Neuronal stem cell (in vitro differentiated cells): ENCODE data around the gene ZNF280A.

ENCODE experiments used
- DNase-seq: peaks from one replicate; pipeline ENCODE4 v3.0.0-alpha.2; 2013; ENCODE audit warnings: low spot score
- H2AFZ ChIP-seq: one replicate; pipeline ENCODE4 v1.6.1; 2013; ENCODE audit warnings: mild to moderate bottlenecking, low read length, inconsistent platforms
- H2AK5ac ChIP-seq: 2 replicates; pipeline ENCODE4 v1.6.1; 2013; ENCODE audit warnings: low read depth, mild to moderate bottlenecking, inconsistent platforms, low read length, moderate library complexity, mixed read lengths
- H2BK120ac ChIP-seq: 2 replicates; pipeline ENCODE4 v1.6.1; 2013; ENCODE audit warnings: low read depth, mild to moderate bottlenecking, inconsistent platforms, low read length, moderate library complexity, mixed read lengths
- H2BK12ac ChIP-seq: one replicate; pipeline ENCODE4 v1.6.1; 2013; ENCODE audit warnings: low read length, inconsistent platforms
- H2BK15ac ChIP-seq: 2 replicates; pipeline ENCODE4 v1.6.1; 2013; ENCODE audit warnings: mild to moderate bottlenecking, low read length, inconsistent platforms, mixed read lengths
- H2BK5ac ChIP-seq: one replicate; pipeline ENCODE4 v1.6.1; 2013; ENCODE audit warnings: inconsistent platforms, mild to moderate bottlenecking, low read length, moderate library complexity
- H3K14ac ChIP-seq: one replicate; pipeline ENCODE4 v1.6.1; 2013; ENCODE audit warnings: low read length, inconsistent platforms
- H3K18ac ChIP-seq: 2 replicates; pipeline ENCODE4 v1.6.1; 2013; ENCODE audit warnings: low read length, inconsistent platforms
- H3K23ac ChIP-seq: 2 replicates; pipeline ENCODE4 v1.6.1; 2013; ENCODE audit warnings: low read depth, mild to moderate bottlenecking, mixed read lengths, low read length, inconsistent platforms; ENCODE audit not compliant: poor library complexity
- H3K27ac ChIP-seq: replicated peaks from 3 replicates; pipeline ENCODE4 v1.5.1; 2013; ENCODE audit warnings: low read length, inconsistent platforms
- H3K27me3 ChIP-seq, 3 experiments: 2 replicates each; pipeline ENCODE4 v1.6.1; 2013; ENCODE audit warnings: low read length in 3 of 3, mild to moderate bottlenecking in 2 of 3, inconsistent platforms in 1 of 3, low read depth in 1 of 3, mixed read lengths in 1 of 3, moderate library complexity in 1 of 3; ENCODE audit not compliant: control insufficient read depth in 3 of 3, insufficient read depth in 3 of 3
- H3K36me3 ChIP-seq, 2 donors: replicated peaks in 1 of 2; 2 replicates each; pipeline ENCODE4 v1.6.1; 2013; ENCODE audit warnings: low read length in 2 of 2; ENCODE audit not compliant: control insufficient read depth in 2 of 2, insufficient read depth in 2 of 2
- H3K4ac ChIP-seq: 2 replicates; pipeline ENCODE4 v1.6.1; 2013; ENCODE audit warnings: inconsistent platforms, mild to moderate bottlenecking, low read length, moderate library complexity
- H3K4me1 ChIP-seq, 2 donors: 1 replicate in 1 of 2; 2 replicates in 1 of 2; pipeline ENCODE4 v1.6.1; 2013; ENCODE audit warnings: low read length in 2 of 2, low read depth in 1 of 2; ENCODE audit not compliant: control insufficient read depth in 2 of 2, insufficient read depth in 1 of 2
- H3K4me2 ChIP-seq: one replicate; pipeline ENCODE4 v1.6.1; 2013; ENCODE audit warnings: mild to moderate bottlenecking, low read length, inconsistent platforms; ENCODE audit not compliant: insufficient read depth, poor library complexity, severe bottlenecking
- H3K4me3 ChIP-seq, 2 donors: 2 replicates each; pipeline ENCODE4 v1.5.1; 2013; ENCODE audit warnings: low read length in 2 of 2, mild to moderate bottlenecking in 2 of 2, inconsistent platforms in 1 of 2, moderate library complexity in 1 of 2
- H3K79me1 ChIP-seq: one replicate; pipeline ENCODE4 v1.6.1; 2013; ENCODE audit warnings: low read depth, mild to moderate bottlenecking, inconsistent platforms, low read length, moderate library complexity
- H3K9ac ChIP-seq: one replicate; pipeline ENCODE4 v1.6.1; 2013; ENCODE audit warnings: mild to moderate bottlenecking, low read depth, low read length, inconsistent platforms; ENCODE audit not compliant: poor library complexity
- H3K9me3 ChIP-seq, 2 donors: replicated peaks in 1 of 2; 2 replicates each; pipeline versions ENCODE3 to v1.6.1; 2013; ENCODE audit warnings: low read length in 2 of 2, mild to moderate bottlenecking in 2 of 2, inconsistent platforms in 1 of 2, low read depth in 1 of 2, mixed read lengths in 1 of 2, moderate library complexity in 1 of 2; ENCODE audit not compliant: control insufficient read depth in 2 of 2, insufficient read depth in 1 of 2
- H4K8ac ChIP-seq: one replicate; pipeline ENCODE4 v1.6.1; 2013; ENCODE audit warnings: low read depth, mild to moderate bottlenecking, inconsistent platforms, low read length, moderate library complexity
- H4K91ac ChIP-seq: one replicate; pipeline ENCODE4 v1.6.1; 2013; ENCODE audit warnings: low read length, low read depth, mild to moderate bottlenecking, inconsistent platforms; ENCODE audit not compliant: poor library complexity
- WGBS, 2 donors: extraction: QIAGEN DNeasy Blood & Tissue Kit; methylation state at CpG; one replicate each; pipeline ENCODE4 v1.1.7; 2013; ENCODE audit warnings: missing lambda C conversion rate in 2 of 2, mixed read lengths in 1 of 2; ENCODE audit not compliant: insufficient read length in 2 of 2, insufficient replicate concordance in 1 of 2; ENCODE audit errors: extremely low coverage in 2 of 2; 5-methylcytosine and 5-hydroxymethylcytosine counted together

ZNF280A gene

DNA sequence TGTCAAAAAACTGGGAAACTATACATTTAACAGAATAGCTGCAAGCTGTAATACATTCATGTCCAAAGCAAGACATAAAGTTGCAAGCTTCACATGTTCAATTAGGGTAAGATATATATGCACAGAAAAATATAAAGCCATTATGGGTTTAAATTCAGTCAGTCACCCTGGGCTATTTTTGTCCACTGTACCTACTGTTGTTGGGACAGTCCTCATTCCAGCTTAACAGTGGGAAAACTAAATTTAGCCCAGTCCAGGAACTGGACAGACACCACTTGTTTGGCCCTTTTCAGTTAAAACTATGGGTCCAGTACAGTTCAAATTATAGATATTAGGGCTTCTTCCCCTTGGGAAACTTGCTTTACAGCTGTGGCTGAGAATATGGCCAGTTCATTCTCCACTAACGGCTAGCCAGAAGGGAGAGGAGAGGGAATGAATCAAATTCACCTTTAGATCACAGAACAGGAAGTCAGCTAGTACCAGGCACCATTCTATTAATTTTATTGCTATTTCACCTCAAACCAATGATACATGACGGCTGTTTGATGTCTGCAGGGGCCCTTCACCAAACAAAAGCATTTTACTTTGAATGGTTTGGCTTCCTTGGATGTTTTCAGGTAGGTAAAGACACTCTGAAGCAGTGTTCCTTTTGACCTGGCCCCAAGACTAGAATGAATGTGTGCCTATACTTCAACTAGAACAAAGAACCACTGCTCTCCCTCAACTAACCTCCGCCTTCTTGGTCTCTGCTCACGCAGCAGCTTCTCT lies 33.8 kb downstream of the ZNF280A start:
- Histone ChIP-seq H2BK5ac (no peak overlapping the region), H2BK15ac (no peak overlapping the region), H3K27me3 (no peaks in the 10 kb centered on the region), H3K9ac (no peak overlapping the region), H4K8ac (no peak overlapping the region), H2BK120ac (no peak overlapping the region), H2BK12ac (no peak overlapping the region), H3K79me1 (no peaks in the 10 kb centered on the region), H3K4me2 (no peak overlapping the region), H4K91ac (no peak overlapping the region), H3K4me3 (no peak overlapping the region), H3K18ac (no peak overlapping the region), H2AFZ (no peak overlapping the region), H3K9me3 (no peaks in the 10 kb centered on the region), H3K36me3 (peaks cover 4 to 67% of the 10 kb centered on the region in 2 donors), H3K27ac (peak overlapping the region; percentile 24), H2AK5ac (no peak overlapping the region), H3K4me1 (peaks cover 0 to 6% of the 10 kb centered on the region in 2 donors), H3K4ac (no peak overlapping the region), H3K14ac (no peak overlapping the region), H3K23ac (no peak overlapping the region)
- WGBS, 2 donors = no CpG with 5 or more reads among the region's 4 CpGs
- no peak for DNase-seq

DNA sequence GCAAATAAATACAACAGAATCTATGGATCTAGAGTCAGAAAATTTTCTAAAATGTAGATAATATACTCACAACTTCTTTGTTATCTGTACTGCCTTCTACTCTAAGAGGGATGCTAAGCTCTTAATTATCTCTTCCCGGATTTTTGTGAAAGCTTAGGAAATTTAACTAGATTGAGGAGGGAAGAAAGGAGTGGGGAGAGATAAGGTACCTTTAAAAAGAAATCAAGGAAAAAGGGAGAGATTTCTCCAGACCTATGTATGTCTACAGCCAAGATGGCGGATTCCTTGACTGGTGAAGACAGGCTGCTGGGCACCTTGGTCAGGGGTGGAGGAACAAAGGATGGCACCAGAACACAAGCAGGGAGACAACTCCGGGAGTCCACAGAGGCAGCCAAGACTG lies 34.5 kb downstream of the ZNF280A start:
- H2AFZ ChIP-seq = no peak overlapping the region
- H4K91ac ChIP-seq = no peak overlapping the region
- peaks cover 0 to 6% of the 10 kb centered on the region in 2 donors for H3K4me1 ChIP-seq
- no peak overlapping the region for H4K8ac ChIP-seq
- H3K27me3 ChIP-seq = no peaks in the 10 kb centered on the region
- no peak overlapping the region for H2BK12ac ChIP-seq
- no peak overlapping the region for H3K4me3 ChIP-seq
- DNase-seq = no peak
- no peak overlapping the region for H3K14ac ChIP-seq
- no peak overlapping the region for H2BK120ac ChIP-seq
- H3K9me3 ChIP-seq = no peaks in the 10 kb centered on the region
- no peak overlapping the region for H2AK5ac ChIP-seq
- no peak overlapping the region for H3K23ac ChIP-seq
- no peak overlapping the region for H3K4me2 ChIP-seq
- WGBS, 2 donors = no CpG with 5 or more reads among the region's 3 CpGs
- H3K27ac ChIP-seq = no peak overlapping the region
- no peak overlapping the region for H2BK5ac ChIP-seq
- H3K36me3 ChIP-seq = peaks cover 4 to 60% of the 10 kb centered on the region in 2 donors
- H3K4ac ChIP-seq = no peak overlapping the region
- H2BK15ac ChIP-seq = no peak overlapping the region
- H3K9ac ChIP-seq = no peak overlapping the region
- H3K79me1 ChIP-seq = no peaks in the 10 kb centered on the region
- no peak overlapping the region for H3K18ac ChIP-seq

DNA sequence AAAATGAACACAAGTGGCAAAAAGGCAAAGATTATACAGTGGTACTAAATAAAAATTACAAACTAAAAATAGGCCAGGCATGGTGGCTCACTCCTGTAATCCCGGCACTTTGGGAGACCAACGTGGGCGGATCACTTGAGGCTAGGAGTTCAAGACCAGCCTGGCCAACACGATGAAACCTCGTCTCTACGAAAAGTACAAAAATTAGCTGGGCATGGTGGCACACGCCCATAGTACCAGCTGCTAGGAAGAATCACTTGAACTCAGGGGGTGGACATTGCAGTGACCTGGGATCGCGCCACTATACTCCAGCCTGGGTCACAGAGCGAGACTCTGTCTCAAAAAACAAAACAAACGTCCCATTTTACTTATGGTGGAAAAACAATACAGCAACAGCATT lies 36.0 kb downstream of the ZNF280A start:
- no peaks in the 10 kb centered on the region for H3K79me1 ChIP-seq
- H3K27me3 ChIP-seq = no peaks in the 10 kb centered on the region
- no peak overlapping the region for H3K4me2 ChIP-seq
- H3K4me1 ChIP-seq = peaks cover 0 to 6% of the 10 kb centered on the region in 2 donors
- H3K36me3 ChIP-seq = peaks cover 2 to 45% of the 10 kb centered on the region in 2 donors
- no peak overlapping the region for H3K27ac ChIP-seq
- no peak overlapping the region for H3K4ac ChIP-seq
- H2BK5ac ChIP-seq = no peak overlapping the region
- H4K91ac ChIP-seq = no peak overlapping the region
- no peak overlapping the region for H3K14ac ChIP-seq
- no peak overlapping the region for H2BK12ac ChIP-seq
- H2AFZ ChIP-seq = no peak overlapping the region
- DNase-seq = no peak
- no peak overlapping the region for H4K8ac ChIP-seq
- no peak overlapping the region for H3K23ac ChIP-seq
- H2BK15ac ChIP-seq = no peak overlapping the region
- no peak overlapping the region for H2BK120ac ChIP-seq
- H2AK5ac ChIP-seq = no peak overlapping the region
- no peaks in the 10 kb centered on the region for H3K9me3 ChIP-seq
- no CpG with 5 or more reads among the region's 11 CpGs for WGBS, 2 donors
- H3K18ac ChIP-seq = no peak overlapping the region
- H3K9ac ChIP-seq = no peak overlapping the region
- no peak overlapping the region for H3K4me3 ChIP-seq

DNA sequence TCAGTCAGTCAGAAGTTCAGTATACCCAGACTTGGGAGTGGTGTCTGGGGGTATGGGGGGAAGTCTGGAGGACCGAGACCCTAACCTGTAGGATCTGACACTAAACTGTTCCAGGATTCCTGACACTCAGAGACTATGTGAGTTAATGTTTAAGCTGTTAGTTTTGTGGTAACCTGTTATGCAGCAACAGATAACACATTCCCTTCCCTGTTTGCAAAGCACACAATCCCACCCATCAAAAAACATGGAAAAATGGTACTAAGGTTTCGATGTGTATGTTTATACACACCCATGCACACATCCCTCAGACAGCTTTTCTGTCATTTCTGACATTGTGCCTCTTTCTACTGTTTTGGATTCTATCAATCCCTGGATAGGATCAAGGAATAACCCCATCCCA lies 39.1 kb downstream of the ZNF280A start:
- WGBS, 2 donors = no CpG with 5 or more reads among the region's 2 CpGs
- no peak overlapping the region for H3K4ac ChIP-seq
- no peak overlapping the region for H3K23ac ChIP-seq
- peaks cover 0 to 16% of the 10 kb centered on the region in 2 donors for H3K36me3 ChIP-seq
- H2BK12ac ChIP-seq = no peak overlapping the region
- no peak overlapping the region for H2AK5ac ChIP-seq
- H3K14ac ChIP-seq = no peak overlapping the region
- H3K18ac ChIP-seq = no peak overlapping the region
- no peaks in the 10 kb centered on the region for H3K79me1 ChIP-seq
- no peak overlapping the region for H2BK120ac ChIP-seq
- peaks cover 0 to 5% of the 10 kb centered on the region in 2 donors for H3K4me1 ChIP-seq
- H3K9me3 ChIP-seq = no peaks in the 10 kb centered on the region
- no peak overlapping the region for H2BK15ac ChIP-seq
- H3K9ac ChIP-seq = no peak overlapping the region
- no peak overlapping the region for H2AFZ ChIP-seq
- no peak for DNase-seq
- H3K27me3 ChIP-seq = no peaks in the 10 kb centered on the region
- no peak overlapping the region for H3K27ac ChIP-seq
- no peak overlapping the region for H4K91ac ChIP-seq
- no peak overlapping the region for H4K8ac ChIP-seq
- no peak overlapping the region for H3K4me2 ChIP-seq
- H3K4me3 ChIP-seq = no peak overlapping the region
- no peak overlapping the region for H2BK5ac ChIP-seq
